SK-N-SH (cell line): ENCODE results near the gene KRT16. TPM values are rescaled to one million over a fixed set of nuclear protein-coding genes. Genes with fewer than 3 reads are reported as not detected.
"Not testable (repeated sequence)": the region's sequence is repeated elsewhere in the genome, so short reads cannot be mapped to it uniquely, and the experiment has no call there.

Experiments
- CTCF ChIA-PET: fragments of 300-600, 350-600 bp; formaldehyde crosslinking; extraction: SDS; loops from one replicate; lab custom pipeline; 2021; lab: Yijun Ruan, JAX
- POLR2A ChIA-PET: fragments of 350-600 bp; sonication (Branson Sonifier 250); formaldehyde crosslinking; extraction: SDS; loops from one replicate; lab custom pipeline; 2020; ENCODE audit warnings: antibody characterized with exemption, inconsistent platforms; lab: Yijun Ruan, JAX
- DNase-seq: peaks from one replicate; pipeline ENCODE4 v3.0.0; 2012
- H2AFZ ChIP-seq: fragments of 200-600 bp; sonication (generic); 2 replicates; pipeline ENCODE4 v1.8.1; 2016; ENCODE audit warnings: antibody characterized with exemption, mild to moderate bottlenecking, low read depth
- H3F3A ChIP-seq: fragments of 200-600 bp; sonication (generic); replicated peaks from 2 replicates; pipeline ENCODE3; 2016; ENCODE audit warnings: antibody characterized with exemption, mild to moderate bottlenecking; ENCODE audit not compliant: insufficient read depth
- H3K27ac ChIP-seq, 2 experiments: fragments of 200-500 bp in 1 of 2; fragments of 200-600 bp in 1 of 2; sonication (Bioruptor generic) in 1 of 2; sonication (generic), shearing (Covaris generic) in 1 of 2; 2 replicates each; pipeline versions ENCODE4 v1.5.1 to v1.6.1; 2014 to 2016; ENCODE audit warnings: low read depth in 2 of 2, inconsistent platforms in 1 of 2, low read length in 1 of 2, mild to moderate bottlenecking in 1 of 2, mixed read lengths in 1 of 2
- H3K27me3 ChIP-seq: fragments of 200-600 bp; sonication (generic), shearing (Covaris generic); 2 replicates; pipeline ENCODE4 v1.6.1; 2016; ENCODE audit warnings: mixed run types; ENCODE audit not compliant: insufficient read depth
- H3K36me3 ChIP-seq, 2 experiments: fragments of 200-500 bp in 1 of 2; fragments of 200-600 bp in 1 of 2; sonication (Bioruptor generic) in 1 of 2; sonication (generic) in 1 of 2; replicated peaks in 1 of 2; 2 replicates each; pipeline versions ENCODE3 to v1.5.1; 2014 to 2016; ENCODE audit warnings: low read length in 1 of 2, mild to moderate bottlenecking in 1 of 2; ENCODE audit not compliant: insufficient read depth in 2 of 2, control insufficient read depth in 1 of 2
- H3K4me1 ChIP-seq, 2 experiments: fragments of 200-500 bp in 1 of 2; fragments of 200-600 bp in 1 of 2; sonication (Bioruptor generic) in 1 of 2; sonication (generic), shearing (Covaris generic) in 1 of 2; 2 replicates each; pipeline versions ENCODE4 v1.5.1 to v1.6.1; 2014 to 2016; ENCODE audit warnings: low read depth in 1 of 2, low read length in 1 of 2, mixed run types in 1 of 2; ENCODE audit not compliant: insufficient read depth in 2 of 2, control insufficient read depth in 1 of 2
- H3K4me2 ChIP-seq: fragments of 200-600 bp; sonication (generic), shearing (Covaris generic); 2 replicates; pipeline ENCODE4 v1.6.1; 2017; ENCODE audit warnings: mixed run types
- H3K4me3 ChIP-seq, 2 experiments: fragments of 200-500 bp in 1 of 2; fragments of 200-600 bp in 1 of 2; sonication (Bioruptor generic) in 1 of 2; sonication (generic), shearing (Covaris generic) in 1 of 2; 2 replicates each; pipeline versions ENCODE4 v1.5.1 to v1.8.1; 2014 to 2016; ENCODE audit warnings: low read depth in 2 of 2, inconsistent platforms in 1 of 2, low read length in 1 of 2, mild to moderate bottlenecking in 1 of 2, mixed read lengths in 1 of 2, moderate library complexity in 1 of 2
- H3K79me2 ChIP-seq: fragments of 200-600 bp; sonication (generic); 2 replicates; pipeline ENCODE4 v1.8.1; 2017; ENCODE audit warnings: mild to moderate bottlenecking; ENCODE audit not compliant: insufficient read depth
- H3K9ac ChIP-seq: fragments of 200-600 bp; sonication (generic); 2 replicates; pipeline ENCODE4 v1.6.1; 2017; ENCODE audit warnings: mixed run types
- H3K9me2 ChIP-seq: fragments of 200-600 bp; sonication (generic); 2 replicates; pipeline ENCODE4 v1.6.1; 2017; ENCODE audit warnings: mixed run types
- H3K9me3 ChIP-seq: fragments of 200-600 bp; sonication (generic); 2 replicates; pipeline ENCODE4 v1.6.1; 2017; ENCODE audit warnings: mixed run types, mild to moderate bottlenecking, moderate library complexity
- H4K20me1 ChIP-seq: fragments of 200-600 bp; sonication (generic); 2 replicates; pipeline ENCODE4 v1.6.1; 2017; ENCODE audit warnings: mild to moderate bottlenecking, mixed run types; ENCODE audit not compliant: insufficient read depth
- FOSL2 ChIP-seq: IDR thresholded peaks from 2 replicates; pipeline ENCODE4 v1.4.0; 2012; ENCODE audit warnings: low read depth, mild to moderate bottlenecking, moderate library complexity, borderline replicate concordance
- FOXJ3 ChIP-seq: sonication (generic); formaldehyde crosslinking; IDR thresholded peaks from 2 replicates; pipeline ENCODE4 v1.5.1; 2020; ENCODE audit warnings: mild to moderate bottlenecking, missing genetic modification reagents
- FOXM1 ChIP-seq: IDR thresholded peaks from 2 replicates; pipeline ENCODE4 v1.4.0; 2012; ENCODE audit warnings: low read depth, mild to moderate bottlenecking
- GATA2 ChIP-seq: sonication (generic); formaldehyde crosslinking; IDR thresholded peaks from 2 replicates; pipeline ENCODE4 v1.5.0; 2020; ENCODE audit warnings: mild to moderate bottlenecking, missing genetic modification reagents
- NFIC ChIP-seq: IDR thresholded peaks from 2 replicates; pipeline ENCODE4 v1.4.0; 2012; ENCODE audit warnings: borderline replicate concordance
- NRF1 ChIP-seq: IDR thresholded peaks from 2 replicates; pipeline ENCODE4 v1.6.1; 2012; ENCODE audit warnings: low read depth, mild to moderate bottlenecking, low read length
- POLR2AphosphoS5 ChIP-seq: IDR thresholded peaks from 2 replicates; pipeline ENCODE4 v1.6.1; 2012; ENCODE audit warnings: low read depth, low read length
- RXRA ChIP-seq: IDR thresholded peaks from 2 replicates; pipeline ENCODE4 v1.4.0; 2012; ENCODE audit warnings: low read depth, mild to moderate bottlenecking, borderline replicate concordance
- SMC3 ChIP-seq: IDR thresholded peaks from 2 replicates; pipeline ENCODE4 v1.6.1; 2012; ENCODE audit warnings: low read depth, low read length, improper control_type of control experiment
- TAF1 ChIP-seq: IDR thresholded peaks from 2 replicates; pipeline ENCODE4 v1.6.1; 2012; ENCODE audit warnings: low read depth, mild to moderate bottlenecking, low read length, moderate library complexity, borderline replicate concordance
- TEAD4 ChIP-seq: IDR thresholded peaks from 2 replicates; pipeline ENCODE4 v1.4.0; 2012; ENCODE audit warnings: mild to moderate bottlenecking, borderline replicate concordance; ENCODE audit not compliant: insufficient read depth
- YY1 ChIP-seq: IDR thresholded peaks from 2 replicates; pipeline ENCODE4 v1.4.0; 2012; ENCODE audit warnings: low read depth, mild to moderate bottlenecking
- WGBS: methylation state at CpG from one replicate; pipeline ENCODE4 v1.1.6; 2017; ENCODE audit warnings: low lambda C conversion rate; 5-methylcytosine and 5-hydroxymethylcytosine counted together
- polyA plus RNA-seq, 3 experiments: library from polyadenylated mRNA; depleted of rRNA; stranded (reverse); fragments of >200 nt; gene quantifications; 2 replicates each; pipeline ENCODE4 v1.2.3, GENCODE V29; 2012
- TF ChIP-seq, protein P1 (sequence below): IDR thresholded peaks from 2 replicates; pipeline ENCODE4 v1.4.0; 2012; ENCODE audit warnings: low read depth, borderline replicate concordance
- TF ChIP-seq, protein P2 (sequence below): IDR thresholded peaks from 2 replicates; pipeline ENCODE4 v1.4.0; 2012; ENCODE audit warnings: low read depth, borderline replicate concordance
- TF ChIP-seq, protein P3 (sequence below): IDR thresholded peaks from 2 replicates; pipeline ENCODE4 v1.4.0; 2012; ENCODE audit warnings: low read depth

Gene KRT16
- polyA plus RNA-seq, 1 of the 3 experiments (the other 2 are of a cell fraction), result not detected

DNA sequence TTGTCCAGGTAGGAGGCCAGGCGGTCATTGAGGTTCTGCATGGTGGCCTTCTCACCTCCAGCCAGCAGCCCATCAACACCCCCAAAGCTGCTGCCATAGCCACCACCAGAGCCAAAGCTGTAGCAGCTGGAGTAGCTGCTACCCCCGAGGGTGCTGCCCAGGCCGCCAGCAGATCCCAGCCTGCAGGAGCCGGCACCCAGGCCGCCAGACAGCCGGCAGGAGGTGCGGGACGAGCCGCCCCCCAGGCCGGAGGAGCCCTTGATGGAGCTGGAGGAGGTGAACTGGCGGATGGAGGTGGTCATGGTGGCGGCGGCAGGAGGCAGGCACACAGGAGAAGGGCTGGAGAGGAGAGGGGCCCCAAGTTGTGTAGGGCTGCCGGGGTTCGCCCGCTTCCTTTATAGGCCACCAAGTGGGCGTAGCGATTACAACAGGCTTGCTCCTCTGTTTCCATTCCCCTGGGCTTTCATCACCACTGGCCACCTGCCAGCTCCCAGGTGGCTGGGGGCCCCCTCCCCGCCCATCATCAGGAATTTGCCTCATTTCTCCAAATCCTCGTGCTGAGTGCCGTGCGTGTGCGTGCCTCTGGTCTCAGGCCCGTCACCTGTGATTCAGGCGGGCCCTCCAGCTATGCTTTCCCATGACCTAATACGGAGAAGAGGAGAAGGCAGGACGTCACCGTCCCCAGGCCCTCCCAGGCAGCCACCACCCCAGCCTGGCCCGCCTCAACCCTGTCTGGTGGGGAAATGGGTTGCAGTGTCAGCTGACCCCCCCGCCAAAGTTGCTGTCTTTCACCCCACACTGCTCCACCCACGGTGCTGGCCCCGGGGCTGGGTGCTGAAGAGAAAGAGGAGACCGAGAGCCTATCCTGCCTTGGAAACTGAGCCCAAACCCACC, 11.9 kb upstream of the KRT16 start, which contains the start of gene KRT17:
TSS of gene KRT17 (minus strand) at position 368 of the 894 bp plus-strand sequence. CDS start at position 302, 66 bp downstream.
- TF ChIP-seq POLR2AphosphoS5 (no peak), TEAD4 (no peak), NRF1 (no peak), TAF1 (no peak), FOSL2 (no peak), GATA2 (CRISPR knock-in tag) (no peak), NFIC (no peak), YY1 (no peak), SMC3 (no peak), FOXJ3 (CRISPR knock-in tag) (no peak), FOXM1 (no peak), RXRA (no peak)
- TF ChIP-seq, protein P1, sequence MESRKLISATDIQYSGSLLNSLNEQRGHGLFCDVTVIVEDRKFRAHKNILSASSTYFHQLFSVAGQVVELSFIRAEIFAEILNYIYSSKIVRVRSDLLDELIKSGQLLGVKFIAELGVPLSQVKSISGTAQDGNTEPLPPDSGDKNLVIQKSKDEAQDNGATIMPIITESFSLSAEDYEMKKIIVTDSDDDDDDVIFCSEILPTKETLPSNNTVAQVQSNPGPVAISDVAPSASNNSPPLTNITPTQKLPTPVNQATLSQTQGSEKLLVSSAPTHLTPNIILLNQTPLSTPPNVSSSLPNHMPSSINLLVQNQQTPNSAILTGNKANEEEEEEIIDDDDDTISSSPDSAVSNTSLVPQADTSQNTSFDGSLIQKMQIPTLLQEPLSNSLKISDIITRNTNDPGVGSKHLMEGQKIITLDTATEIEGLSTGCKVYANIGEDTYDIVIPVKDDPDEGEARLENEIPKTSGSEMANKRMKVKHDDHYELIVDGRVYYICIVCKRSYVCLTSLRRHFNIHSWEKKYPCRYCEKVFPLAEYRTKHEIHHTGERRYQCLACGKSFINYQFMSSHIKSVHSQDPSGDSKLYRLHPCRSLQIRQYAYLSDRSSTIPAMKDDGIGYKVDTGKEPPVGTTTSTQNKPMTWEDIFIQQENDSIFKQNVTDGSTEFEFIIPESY, result no peak
- TF ChIP-seq, protein P2, sequence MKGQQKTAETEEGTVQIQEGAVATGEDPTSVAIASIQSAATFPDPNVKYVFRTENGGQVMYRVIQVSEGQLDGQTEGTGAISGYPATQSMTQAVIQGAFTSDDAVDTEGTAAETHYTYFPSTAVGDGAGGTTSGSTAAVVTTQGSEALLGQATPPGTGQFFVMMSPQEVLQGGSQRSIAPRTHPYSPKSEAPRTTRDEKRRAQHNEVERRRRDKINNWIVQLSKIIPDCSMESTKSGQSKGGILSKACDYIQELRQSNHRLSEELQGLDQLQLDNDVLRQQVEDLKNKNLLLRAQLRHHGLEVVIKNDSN, result no peak
- TF ChIP-seq, protein P3, sequence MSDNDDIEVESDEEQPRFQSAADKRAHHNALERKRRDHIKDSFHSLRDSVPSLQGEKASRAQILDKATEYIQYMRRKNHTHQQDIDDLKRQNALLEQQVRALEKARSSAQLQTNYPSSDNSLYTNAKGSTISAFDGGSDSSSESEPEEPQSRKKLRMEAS, result no peak
- Histone ChIP-seq H4K20me1 (no peaks in the 10 kb centered on the region), H3K36me3 (no peaks in the 10 kb centered on the region), H3K4me2 (no peak within 1 kb of the TSS), H3K9me3 (no peaks in the 10 kb centered on the region), H3K9me2 (no peaks in the 10 kb centered on the region), H3K9ac (no peak within 1 kb of the TSS), H3K4me3 (no peak within 1 kb of the TSS), H3K4me1 (peaks cover 0 to 13% of the 10 kb centered on the region in 2 experiments; a peak in 1 of 4 replicates), H3K27ac (no peak within 1 kb of the TSS), H3F3A (no peaks in the 10 kb centered on the region), H2AFZ (no peak within 1 kb of the TSS), H3K27me3 (no peaks in the 10 kb centered on the region), H3K79me2 (no peaks in the 10 kb centered on the region)
- CTCF ChIA-PET, result interaction anchor here (1.1 to 2.8 kb wide), 3 partner anchors 24 to 76 kb away, joined by 5 to 14 read pairs (median 5); no protein-coding TSS in a partner anchor
- POLR2A ChIA-PET, result no interaction called here
- DNase-seq, result no peak
- WGBS, result 77% methylated on average over 22 of the region's 33 CpGs

DNA sequence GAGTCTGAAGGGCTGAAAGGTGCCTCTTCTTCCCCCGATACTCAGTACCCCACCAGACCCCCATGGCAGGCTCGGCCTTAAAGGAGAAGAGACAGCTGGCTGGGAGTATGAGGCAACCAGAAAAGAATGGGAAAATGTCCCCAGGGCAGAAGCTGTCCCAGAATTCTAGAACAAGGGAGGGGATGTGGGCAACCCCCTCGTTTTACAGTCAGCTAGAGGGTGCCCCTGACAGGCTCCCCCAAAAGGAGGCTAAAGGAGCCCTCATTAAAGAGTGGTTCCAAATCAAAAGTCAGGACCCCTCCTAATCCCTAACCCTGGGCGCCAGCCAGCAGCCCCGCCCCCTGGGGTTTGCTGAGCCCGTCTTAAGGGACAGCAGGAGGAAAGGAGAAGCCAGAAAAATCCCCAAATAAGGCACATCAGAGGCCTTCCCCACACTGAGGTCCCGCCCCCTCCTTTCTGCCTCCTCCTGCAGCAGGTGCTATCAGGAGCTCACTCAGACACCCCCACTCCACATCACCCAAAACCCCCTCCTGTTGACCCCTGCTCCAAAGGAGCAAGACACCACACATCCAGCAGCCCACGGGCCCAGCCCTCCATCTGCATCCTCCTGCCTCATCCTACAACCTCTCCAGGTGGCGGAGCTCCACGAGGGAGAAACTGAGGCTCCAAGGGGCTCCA, 10.8 kb upstream of the KRT16 start:
- H3K27ac ChIP-seq, H3K4me2 ChIP-seq, H3K9ac ChIP-seq, H3K9me2 ChIP-seq, H2AFZ ChIP-seq, H3F3A ChIP-seq, POLR2A ChIA-PET, DNase-seq, H4K20me1 ChIP-seq, H3K9me3 ChIP-seq, H3K4me3 ChIP-seq, H3K36me3 ChIP-seq, H3K27me3 ChIP-seq, H3K79me2 ChIP-seq: not testable (repeated sequence)
- CTCF ChIA-PET, result interaction anchor here (1.1 to 2.8 kb wide), 3 partner anchors 25 to 75 kb away, joined by 5 to 14 read pairs (median 5); no protein-coding TSS in a partner anchor
- H3K4me1 ChIP-seq, result peaks cover 0 to 13% of the 10 kb centered on the region in 2 experiments; a peak in 1 of 4 replicates
- WGBS, result 23% methylated on average over 8 of the region's 10 CpGs

DNA sequence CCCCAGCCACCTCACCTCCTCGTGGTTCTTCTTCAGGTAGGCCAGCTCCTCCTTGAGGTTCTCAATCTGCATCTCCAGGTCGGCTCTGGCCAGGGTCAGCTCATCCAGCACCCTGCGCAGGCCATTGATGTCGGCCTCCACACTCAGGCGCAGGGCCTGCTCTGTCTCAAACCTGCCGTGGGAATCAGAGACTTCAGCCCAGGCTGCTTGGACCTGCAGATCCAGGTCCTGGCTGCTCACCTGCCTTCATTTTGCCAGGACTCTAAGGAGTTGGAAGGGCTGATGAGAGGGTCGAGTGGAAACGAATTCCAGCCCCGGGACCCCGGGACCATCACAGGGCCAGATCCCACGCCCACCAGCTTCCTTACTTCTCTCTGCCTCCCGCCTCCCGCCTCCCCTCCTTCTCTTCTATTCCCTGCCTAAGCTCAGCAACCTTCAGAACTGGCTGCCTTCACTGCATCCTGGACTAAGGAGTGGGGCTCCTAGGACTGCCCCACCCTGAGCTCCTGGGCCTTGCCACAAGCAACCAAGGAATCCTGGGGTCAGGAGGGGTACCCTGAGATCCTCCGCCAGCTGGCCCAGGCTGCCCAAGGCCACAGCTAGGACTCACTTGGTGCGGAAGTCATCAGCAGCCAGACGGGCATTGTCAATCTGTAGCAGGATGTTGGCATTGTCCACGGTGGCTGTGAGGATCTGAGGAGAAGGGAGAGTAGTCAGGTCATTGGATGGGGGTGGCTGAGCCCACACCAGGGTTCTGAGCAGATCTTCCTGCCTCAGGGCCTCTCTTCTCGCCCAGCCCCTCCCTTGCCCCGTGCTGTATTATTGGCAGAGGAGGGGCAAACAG, 10.0 kb upstream of the KRT16 start:
- H3K9me2 ChIP-seq, H2AFZ ChIP-seq, H3K9ac ChIP-seq, H3K27me3 ChIP-seq, H3K36me3 ChIP-seq, H3K4me2 ChIP-seq, DNase-seq, H3K27ac ChIP-seq, POLR2A ChIA-PET, H3K79me2 ChIP-seq, H3K4me3 ChIP-seq, H3K9me3 ChIP-seq, H3F3A ChIP-seq, H4K20me1 ChIP-seq: not testable (repeated sequence)
- WGBS, result 52% methylated on average over 14 of the region's 19 CpGs
- peaks cover 0 to 19% of the 10 kb centered on the region in 2 experiments; a peak in 1 of 4 replicates for H3K4me1 ChIP-seq
- CTCF ChIA-PET, result interaction anchor here (1.6 to 2.8 kb wide), 3 partner anchors 26 to 41 kb away, joined by 5 to 14 read pairs (median 5); no protein-coding TSS in a partner anchor
